Measurements from ENCODE around the gene ASRGL1.
A peak's percentile ranks its signal among the peaks of the same experiment; 100 is the strongest.

ASRGL1 gene

DNA sequence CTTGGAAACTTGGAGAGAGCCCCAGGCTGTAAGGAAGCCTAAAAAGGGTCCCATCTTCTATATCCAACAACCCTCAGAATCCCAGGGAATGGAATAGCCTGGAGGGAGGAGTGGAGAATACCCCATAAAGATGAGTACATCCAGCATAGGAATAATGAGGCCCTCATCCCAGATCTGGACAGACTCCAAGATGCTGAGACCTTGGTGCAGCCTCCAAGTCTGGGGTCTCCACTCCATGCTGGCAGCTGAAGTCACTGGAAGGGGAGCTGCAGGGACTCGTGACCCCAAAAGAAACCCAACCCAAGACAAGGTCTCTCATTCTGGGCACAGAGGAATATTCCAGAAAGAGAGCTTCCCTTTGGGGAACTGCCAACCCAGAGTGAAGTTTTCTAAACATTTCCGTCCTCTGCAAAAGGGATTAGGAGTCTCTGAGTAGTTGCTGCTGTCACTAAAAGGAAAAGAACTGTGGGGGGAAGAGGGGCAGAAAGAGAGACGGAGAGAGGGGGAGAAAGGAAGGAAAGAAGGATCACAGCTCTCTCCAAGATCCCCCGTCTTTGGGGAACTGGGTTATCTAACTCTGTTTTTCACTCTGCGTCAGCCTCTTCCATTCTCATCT, 82.2 kb downstream of the ASRGL1 start:
- no peak for DNase-seq

- DNase-seq = no peak
These were observed 82.7 kb downstream of the ASRGL1 start for GRCh38 chr11:62419943-62420342.

DNA sequence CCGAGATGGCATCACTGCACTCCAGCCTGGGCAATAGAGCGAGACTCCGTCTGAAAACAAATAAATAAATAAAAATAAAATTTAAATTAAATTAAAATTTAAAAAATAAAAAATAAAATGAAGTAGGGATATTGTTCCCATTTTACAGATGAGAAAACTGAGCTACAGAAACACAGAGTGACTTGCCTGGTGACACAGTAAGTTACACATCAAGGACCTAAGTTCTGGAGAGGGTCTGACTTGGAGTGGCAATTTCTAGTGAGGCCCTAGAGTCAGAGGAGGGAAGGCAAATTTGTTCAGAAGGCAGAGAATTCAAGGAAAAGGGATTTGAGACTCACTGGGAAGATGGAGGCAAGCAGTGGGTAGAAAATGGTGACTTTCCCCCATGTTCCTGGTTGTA, 83.6 kb downstream of the ASRGL1 start:
- DNase-seq = no peak

- no peak for DNase-seq
These were observed 84.7 kb downstream of the ASRGL1 start for GRCh38 chr11:62421996-62422395.

- no peak for DNase-seq
These were observed 85.8 kb downstream of the ASRGL1 start for GRCh38 chr11:62423012-62423411.

DNA sequence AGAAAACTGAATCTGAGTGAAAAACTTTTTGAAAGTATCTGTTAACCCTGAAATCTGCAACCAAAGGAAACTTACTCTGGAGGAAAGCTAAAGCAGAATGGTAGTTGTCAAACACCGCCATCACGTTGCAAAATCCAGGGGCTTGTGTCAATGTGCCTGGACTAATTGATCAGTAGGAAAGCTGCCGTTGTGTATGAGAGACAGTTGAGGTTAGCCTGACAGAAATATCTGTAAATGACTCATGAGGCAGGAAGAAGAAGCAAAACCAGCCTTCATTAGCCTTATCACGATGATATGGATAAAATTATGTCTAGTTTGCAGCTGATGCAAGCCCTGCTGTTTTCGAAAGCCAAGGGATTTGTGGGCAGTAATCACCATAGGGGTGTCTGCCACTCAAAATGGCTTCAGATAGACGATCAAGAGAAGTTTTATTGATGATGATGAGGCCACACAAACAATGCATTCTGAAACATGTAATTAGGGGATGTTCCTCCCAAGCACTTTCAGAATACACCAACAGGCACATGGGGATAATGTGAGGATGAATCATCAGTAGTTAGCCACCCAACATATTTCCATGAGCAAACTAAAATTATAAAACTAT, 90.5 kb downstream of the ASRGL1 start:
- peak; percentile 50 for DNase-seq

DNA sequence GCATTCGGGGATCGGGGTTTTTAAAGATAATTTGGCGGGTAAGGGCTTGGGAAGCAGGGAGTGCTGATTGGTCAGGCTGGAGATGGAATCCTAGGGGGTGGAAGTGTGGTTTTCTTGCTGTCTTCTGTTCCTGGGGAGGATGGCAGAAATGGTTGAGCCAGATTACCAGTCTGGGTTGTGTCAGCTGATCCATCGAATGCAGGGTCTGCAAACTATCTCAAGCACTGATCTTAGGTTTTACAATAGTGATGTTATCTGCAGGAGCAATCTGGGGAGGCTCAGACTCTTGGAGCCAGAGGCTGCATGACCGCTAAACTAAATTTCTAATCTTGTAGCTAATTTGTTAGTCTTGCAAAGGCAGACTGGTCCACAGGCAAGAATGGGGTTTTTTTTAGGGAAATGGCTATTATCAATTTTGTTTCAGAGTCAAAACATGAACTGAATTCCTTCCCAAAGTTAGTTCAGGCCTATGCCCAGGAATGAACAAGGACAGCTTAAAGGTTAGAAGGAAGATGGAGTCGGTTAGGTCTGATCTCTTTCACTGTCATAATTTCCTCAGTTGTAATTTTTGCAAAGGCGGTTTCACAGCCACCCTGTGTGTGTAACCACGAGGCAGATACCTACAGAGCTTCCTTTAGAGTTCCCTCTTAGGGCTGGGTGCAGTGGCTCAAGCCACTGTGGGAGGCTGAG, 91.8 kb downstream of the ASRGL1 start:
- no peak for DNase-seq

DNA sequence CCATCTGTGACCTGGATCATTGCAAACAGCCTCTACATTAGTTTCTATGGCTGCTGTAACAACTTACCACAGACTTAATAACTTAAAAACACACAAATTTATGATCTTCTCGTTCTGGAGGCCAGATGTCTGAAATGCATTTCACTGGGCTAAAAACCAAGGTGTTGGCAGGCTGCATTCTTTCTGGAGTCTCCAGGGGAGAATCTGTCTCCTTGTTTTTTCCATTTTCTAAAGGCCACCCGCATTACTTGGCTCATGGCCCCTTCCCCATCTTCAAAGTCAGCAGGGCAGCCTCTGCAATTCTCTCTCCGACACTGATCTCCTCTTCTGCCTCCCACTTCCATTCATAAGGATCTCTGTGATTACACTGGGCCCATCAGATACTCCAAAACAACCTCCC, 93.2 kb downstream of the ASRGL1 start:
- no peak for DNase-seq

DNA sequence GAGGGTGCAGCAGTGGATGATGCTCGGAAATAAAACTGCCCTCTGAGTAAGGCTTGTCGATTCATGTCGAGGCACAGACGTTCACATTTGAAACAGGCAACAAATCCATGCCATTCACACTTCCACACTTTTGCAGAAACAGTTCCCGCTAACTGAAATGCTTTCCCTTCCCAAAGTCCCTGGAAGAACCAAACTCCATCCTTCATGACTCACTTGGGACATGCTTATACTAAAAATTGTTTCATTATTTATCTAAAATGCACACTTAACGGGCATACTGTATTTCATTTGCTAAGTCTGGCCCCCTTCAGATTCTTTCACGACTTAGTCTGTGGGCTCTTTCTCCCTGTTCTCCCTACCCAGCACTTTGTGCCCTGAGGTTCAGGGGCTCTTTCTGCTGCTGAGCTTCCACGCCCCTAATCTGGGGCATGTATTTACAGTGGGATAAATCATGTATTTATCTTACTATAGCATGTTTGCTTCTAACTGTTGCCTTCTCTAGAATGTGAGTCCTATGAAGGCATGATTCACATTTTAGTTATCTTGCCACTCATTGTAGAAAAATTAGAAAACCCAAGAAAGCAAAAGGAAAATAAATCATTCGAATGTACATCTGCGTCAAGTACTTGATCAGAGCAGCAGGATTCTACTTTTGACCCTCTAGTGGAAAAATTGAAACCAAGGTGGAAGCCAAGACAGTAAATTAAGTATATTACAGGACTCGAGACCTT, 94.1 kb downstream of the ASRGL1 start:
- no peak for DNase-seq

DNA sequence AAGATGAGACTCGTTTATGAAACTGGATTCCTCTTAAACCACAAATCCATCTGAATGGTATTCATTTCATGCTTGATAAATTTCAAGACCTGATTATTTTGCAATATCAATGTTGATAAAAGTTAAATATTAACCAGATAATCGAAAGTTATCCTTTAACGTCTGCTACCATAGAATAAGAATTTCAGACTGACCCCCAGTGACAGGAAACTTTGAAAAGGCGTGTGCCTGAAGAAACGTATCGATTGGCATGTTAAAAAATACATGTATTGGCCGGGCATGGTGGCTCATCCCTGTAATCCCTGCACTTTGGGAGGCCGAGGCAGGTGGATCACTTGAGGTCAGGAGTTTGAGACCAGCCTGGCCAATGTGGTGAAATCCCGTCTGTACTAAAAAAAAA, 95.4 kb downstream of the ASRGL1 start:
- DNase-seq = no peak

DNA sequence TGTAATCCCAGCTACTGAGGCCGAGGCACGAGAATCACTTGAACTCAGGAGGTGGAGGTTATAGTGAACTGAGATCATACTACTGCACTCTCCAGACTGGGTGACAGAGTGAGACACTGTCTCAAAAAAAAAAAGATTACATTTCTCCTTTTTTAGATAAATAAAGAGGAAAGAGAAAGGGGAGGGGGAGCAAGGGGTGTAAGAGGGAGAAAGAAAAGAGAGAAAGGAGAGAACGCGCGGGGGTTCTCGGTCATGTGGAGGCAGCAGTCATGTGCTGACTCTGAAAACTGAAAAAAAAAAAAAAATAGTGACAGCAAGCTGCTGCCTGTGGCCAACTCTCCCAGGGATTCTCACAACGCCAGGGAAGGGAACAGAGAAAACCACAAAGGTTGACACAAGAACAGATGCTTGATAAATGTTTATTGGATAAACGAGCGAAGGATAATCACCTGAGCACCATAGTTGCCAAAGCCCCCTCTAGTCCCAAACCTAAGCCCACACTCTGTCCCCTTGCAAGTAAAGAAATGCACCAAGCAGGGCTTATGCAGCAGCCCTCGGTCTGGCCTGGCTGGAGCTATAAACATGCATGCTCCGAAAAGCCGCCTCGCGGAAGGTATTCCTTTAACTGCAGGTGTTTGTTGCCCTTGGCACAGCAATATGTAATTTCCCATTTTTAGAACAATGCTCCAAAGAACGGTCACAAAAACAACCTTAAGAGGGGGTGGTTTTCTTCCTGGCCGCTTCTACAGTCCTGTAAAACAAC, 96.1 kb downstream of the ASRGL1 start:
- peak; percentile 94 for DNase-seq

GRCh38 chr11:62433904-62434276, 96.6 kb downstream of the ASRGL1 start:
- peak; percentile 76 for DNase-seq

DNA sequence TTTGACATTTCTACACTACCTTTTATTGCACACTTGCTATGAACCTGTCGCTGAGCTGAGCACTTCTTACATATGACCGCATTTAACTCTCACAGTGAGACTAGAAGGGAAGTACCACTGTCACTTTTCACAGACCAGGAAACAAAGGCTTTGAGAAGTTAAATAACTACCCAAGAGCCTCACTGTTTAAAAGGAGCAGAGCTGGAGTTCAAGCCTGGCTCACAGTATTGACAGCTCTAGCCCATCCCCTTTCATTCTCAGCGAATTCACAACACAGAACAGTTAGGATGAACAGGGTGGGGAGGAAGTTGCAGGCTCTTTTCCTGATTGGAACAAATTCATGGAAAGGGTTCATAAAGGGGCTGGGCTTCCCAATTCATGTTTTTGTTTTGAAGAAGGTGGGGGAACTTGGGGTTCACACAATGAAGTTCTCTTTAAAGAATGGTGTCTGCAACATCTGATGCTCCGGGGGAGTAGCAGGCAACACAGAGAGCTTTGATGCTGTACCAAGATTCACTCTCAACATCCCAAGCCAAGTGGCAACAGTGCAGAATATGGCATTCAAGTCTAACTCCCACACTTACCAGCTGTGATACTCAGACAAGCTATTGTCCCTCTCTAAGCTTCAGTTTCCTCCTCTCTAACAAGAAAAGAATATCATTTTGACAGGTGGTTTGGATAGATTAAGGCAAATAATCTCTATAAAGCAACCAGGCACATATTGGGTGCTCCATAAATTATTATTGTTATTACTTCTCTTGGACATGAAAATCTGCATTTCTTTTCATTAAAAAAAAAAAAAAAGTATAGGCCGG, 98.8 kb downstream of the ASRGL1 start:
- DNase-seq = peak; percentile 54

- no peak for DNase-seq
These were observed 100.4 kb downstream of the ASRGL1 start for GRCh38 chr11:62437616-62438015.

- DNase-seq = no peak
These were observed 101.4 kb downstream of the ASRGL1 start for GRCh38 chr11:62438641-62439040.

DNA sequence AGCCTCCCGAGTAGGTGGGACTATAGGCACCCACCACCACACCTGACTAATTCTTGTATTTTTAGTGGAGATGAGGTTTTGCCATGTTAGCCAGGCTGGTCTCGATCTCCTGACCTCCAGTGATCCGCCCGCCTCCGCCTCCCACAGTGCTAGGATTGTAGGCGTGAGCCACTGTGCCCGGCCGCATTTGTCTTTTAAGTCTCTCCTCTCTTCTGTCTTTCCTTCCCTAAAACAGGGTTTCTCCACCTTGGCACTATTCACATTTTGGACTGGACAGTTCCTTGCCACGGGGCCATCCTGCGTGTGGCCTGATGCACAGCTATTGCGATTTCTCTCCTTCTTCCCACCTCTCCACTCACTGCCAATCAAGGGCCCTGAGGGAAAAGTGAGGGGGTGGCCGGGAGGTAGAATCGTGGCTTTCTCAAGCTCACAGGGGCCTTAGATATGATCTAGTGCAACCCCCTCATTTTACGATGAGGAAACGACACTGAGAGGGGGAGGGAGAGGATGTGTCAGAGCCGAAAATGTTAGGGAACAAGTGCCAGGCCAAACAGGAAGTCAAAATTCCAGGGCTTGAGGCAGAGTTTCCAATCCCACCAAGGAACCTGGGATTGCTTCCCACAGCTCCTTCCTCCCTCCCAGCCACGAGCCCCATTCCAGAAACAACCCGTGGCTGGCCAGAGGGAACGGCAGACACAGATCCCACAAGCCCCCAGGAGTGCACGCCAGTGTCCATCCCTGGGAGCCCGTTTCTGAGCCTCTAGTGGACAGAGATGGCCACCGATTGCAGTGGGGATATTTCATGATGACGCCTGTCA, 102.7 kb downstream of the ASRGL1 start:
- DNase-seq = no peak
